ENCODE measurements around the gene LCN2. TPM values are rescaled to one million over a fixed set of nuclear protein-coding genes. Genes with fewer than 3 reads are reported as not detected.

The LCN2 gene
- total and polyA plus RNA-seq, 9 of the 15 experiments (the other 6 are each of a cell fraction or from before 2014, with no cell fraction given): 0.10 to 1.2 (median 0.44) TPM; not detected in 1

GRCh38 chr9:128117613-128118471 is 31.4 kb upstream of the LCN2 start (continued):
- TF ChIP-seq CEBPZ (IDR thresholded peaks at IDR 0.05; ENCODE audit: borderline replicate concordance, low read depth, low read length) (no peak), BACH1 (tag; IDR thresholded peaks at IDR 0.05) (no peak), ELF1 (tag; IDR thresholded peaks at IDR 0.05) (no peak), NR0B1 (IDR thresholded peaks at IDR 0.05; ENCODE audit: partially characterized antibody) (no peak), TRIM24 (IDR thresholded peaks at IDR 0.05) (no peak), TAF1 (IDR thresholded peaks at IDR 0.05; ENCODE audit: control insufficient read depth, extremely low read depth, insufficient read depth, low read length, severe bottlenecking) (no peak), MTA2 (IDR thresholded peaks at IDR 0.05; ENCODE audit: low read depth) (no peak), MNT (conservative IDR thresholded peaks at IDR 0.05) (peak in 1 of 2 experiments; percentile 56; a peak in 3 of 4 replicates), TRIM25 (IDR thresholded peaks at IDR 0.05; ENCODE audit: borderline replicate concordance) (no peak), ZNF24 (IDR thresholded peaks at IDR 0.05) (peak; percentile 27; the same call in 1 of the 2 replicates), PBX2 (CRISPR knock-in tag; IDR thresholded peaks at IDR 0.05; ENCODE audit: low read depth) (no peak), PBX2 (tag; conservative IDR thresholded peaks at IDR 0.05; ENCODE audit: low read depth) (no peak), FOXA3 (CRISPR knock-in tag; conservative IDR thresholded peaks at IDR 0.05 in 1 of 2, IDR thresholded peaks at IDR 0.05 in 1 of 2) (peak in 1 of 2 experiments; percentile 83; a peak in 2 of 4 replicates), KLF16 (IDR thresholded peaks at IDR 0.05) (peak; percentile 72), EP300 (IDR thresholded peaks at IDR 0.05; ENCODE audit: low read length) (peak; percentile 21; the same call in 1 of the 2 replicates)
